GM18909 (cell line): ENCODE data around the gene CNTNAP5.

Source experiments
- ATAC-seq: cut with Tn5 transposase; IDR thresholded peaks from one replicate; pipeline ENCODE4 v1.9.1; 2021; ENCODE audit warnings: mild to moderate bottlenecking; ENCODE audit not compliant: unreplicated experiment, poor library complexity

Gene CNTNAP5

DNA sequence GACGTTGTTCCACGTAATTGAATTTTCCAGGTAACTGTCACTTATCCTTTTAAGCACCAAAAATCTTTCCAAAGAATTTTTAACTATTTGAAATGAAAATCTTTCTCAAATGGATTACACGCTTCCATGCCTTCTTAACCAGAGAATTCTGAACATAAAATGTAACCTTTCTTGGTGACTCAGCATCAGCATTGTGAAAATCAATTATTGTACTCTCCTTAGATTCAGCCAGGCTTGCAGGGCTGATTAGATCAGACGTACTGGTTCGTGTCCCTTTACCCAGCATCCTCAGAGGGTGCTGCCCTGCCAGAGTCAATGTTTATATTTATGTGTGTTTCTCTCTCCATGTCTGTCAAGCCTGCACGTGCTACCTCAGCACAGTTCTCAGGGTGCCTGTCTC lies 623.9 kb downstream of the CNTNAP5 start:
- no peak for ATAC-seq

GRCh38 chr2:124652099-124652498 lies 627.0 kb downstream of the CNTNAP5 start:
- ATAC-seq, result no peak

GRCh38 chr2:124658373-124658772 lies 633.3 kb downstream of the CNTNAP5 start:
- no peak for ATAC-seq

DNA sequence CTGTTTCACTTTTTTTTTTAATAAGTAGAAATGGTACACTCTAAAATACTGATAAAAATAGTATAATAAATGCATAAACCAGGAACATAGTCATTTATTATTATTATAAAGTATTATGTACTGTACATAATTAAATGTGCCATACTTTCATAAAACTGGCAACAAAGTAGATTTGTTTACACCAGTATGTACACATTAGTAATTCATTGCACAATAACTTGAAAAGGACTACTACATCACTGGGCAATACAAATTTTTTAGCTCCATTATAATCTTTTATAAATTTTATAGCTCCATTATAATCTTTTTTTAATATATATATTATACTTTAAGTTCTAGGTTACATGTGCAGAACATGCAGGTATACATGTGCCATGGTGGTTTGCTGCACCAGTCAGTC lies 636.5 kb downstream of the CNTNAP5 start:
- no peak for ATAC-seq

- no peak for ATAC-seq
These were observed 638.0 kb downstream of the CNTNAP5 start for GRCh38 chr2:124662946-124663644.

DNA sequence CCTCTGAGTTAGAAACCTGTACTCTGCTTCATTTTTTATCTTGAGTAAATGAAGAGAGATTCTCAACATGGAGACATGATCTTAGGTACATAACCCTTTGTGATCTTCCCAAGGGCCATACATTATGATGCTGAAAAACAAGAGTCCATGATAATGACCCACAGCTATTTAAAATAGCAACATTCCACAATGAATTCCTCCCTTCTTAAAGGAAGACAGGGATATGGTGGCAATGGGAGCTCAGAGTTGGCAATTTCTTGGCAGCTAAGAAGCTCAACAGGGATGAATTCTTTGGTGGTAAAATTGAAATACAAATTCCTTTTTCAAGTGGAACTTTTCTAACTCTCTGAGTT lies 638.5 kb downstream of the CNTNAP5 start:
- ATAC-seq, result no peak

DNA sequence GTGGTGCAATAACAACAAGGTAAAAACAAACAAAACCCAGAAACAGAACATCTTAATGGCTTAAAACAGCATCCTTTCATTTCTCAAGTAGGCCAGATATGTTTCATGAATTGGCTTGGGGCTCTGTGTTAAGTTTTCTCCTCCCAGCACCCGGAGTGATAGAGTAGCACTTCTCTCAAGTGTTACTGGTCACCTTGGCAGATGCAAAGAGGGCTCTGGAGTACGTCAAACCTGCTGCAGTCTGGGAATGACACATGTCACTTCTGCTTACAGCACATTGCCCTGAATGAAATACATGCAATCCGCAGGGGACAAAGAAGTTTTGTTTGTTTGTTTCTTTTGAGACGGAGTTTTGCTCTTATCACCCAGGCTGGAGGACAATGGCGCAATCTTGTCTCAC lies 639.3 kb downstream of the CNTNAP5 start:
- ATAC-seq, result no peak

DNA sequence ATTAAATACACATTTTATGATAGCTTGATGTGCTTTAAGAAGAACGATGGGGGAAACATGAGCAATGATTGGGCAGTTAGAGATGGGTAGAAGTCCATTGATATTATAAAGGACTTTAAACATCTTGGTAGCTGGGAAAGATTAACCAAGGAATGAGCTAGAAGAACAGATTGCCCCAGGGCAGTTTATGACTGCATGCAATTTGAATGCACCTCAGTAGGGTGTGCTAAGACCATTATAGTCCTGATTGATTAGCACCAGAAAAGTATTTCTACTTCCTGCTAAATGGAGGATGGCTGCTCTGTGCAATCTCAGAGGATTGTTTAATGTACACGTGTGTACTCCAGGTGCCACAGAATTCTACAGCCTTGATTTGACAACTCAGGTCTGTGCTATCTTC lies 641.9 kb downstream of the CNTNAP5 start:
- no peak for ATAC-seq

DNA sequence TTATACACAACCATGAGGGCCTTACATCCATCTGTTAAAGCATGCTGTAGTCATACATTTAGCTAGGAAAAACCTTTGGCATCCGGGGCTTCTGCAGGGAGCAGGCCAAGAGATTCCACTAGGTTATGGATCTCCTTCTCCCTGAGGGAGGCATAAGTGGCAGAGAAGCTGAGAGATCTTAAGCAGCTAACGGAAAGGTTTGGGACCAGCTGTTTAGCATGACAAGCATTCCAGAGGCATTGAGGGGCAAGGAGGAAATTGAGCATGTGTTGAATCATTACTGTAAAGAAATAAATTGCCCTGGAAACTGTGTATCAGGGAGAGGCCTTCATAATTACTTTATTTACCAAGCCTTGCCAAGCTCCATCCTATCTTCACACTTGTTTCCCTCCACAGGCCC lies 643.1 kb downstream of the CNTNAP5 start:
- no peak for ATAC-seq

GRCh38 chr2:124670187-124670586 lies 645.1 kb downstream of the CNTNAP5 start:
- ATAC-seq, result no peak

DNA sequence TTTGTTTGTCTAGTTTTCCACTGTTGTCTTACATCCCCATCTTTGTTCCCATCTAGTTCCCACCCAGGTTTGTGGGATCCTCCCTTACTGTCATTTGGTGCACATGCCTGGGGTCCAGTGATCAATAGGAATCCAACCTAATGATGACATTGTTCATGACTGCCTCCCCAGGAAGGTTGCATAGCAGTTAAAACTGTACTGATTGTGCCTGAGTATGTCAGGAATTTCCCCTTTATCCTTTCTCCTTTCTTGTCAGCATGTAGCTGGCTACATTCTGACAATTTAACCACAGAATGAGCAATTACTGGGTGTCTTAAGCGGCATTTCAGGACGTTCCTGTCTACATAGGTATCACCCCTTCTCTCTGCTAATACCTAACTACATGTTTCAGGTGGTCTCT lies 653.0 kb downstream of the CNTNAP5 start:
- no peak for ATAC-seq

GRCh38 chr2:124683536-124684428 lies 658.7 kb downstream of the CNTNAP5 start:
- ATAC-seq, result no peak

DNA sequence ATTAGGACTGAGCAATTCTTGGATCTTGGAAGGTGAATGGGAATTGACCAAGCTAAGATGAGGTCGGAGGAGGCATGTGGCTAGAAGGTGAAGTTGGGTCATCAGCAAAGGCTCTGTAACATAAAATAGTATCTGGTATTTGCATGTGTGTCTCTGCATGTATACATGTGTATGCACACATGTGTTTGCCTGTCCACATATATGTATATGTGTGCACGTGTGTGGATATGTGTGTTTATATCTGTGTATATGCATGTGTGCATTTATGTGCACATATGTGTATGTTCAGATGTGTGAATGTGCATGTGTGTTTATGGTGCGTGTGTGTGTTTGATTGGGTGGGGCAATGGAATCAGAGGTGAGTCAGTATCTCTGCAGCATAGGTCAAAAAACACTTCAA lies 664.3 kb downstream of the CNTNAP5 start:
- no peak for ATAC-seq

GRCh38 chr2:124692216-124692615 lies 667.1 kb downstream of the CNTNAP5 start:
- no peak for ATAC-seq

- ATAC-seq, result no peak
These were observed 667.6 kb downstream of the CNTNAP5 start for GRCh38 chr2:124692707-124693106.

DNA sequence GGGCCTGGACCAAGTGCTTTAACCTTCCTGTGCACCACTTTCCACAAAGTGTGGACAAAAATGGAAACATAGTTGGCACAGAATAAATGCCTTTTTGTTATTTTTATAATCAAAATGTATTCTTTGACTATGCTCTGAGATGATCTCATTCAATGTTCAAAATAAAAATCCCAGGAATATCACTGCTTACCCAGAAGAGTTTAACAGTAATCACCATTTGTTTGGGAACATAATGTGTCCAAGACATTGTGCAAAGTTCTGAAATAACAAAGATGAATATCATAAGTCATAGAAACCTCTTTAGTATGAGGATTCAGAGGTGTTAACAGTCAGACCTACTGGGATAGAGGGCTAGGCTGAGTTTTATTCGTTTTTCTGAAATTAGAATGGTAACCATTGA lies 668.1 kb downstream of the CNTNAP5 start:
- no peak for ATAC-seq

DNA sequence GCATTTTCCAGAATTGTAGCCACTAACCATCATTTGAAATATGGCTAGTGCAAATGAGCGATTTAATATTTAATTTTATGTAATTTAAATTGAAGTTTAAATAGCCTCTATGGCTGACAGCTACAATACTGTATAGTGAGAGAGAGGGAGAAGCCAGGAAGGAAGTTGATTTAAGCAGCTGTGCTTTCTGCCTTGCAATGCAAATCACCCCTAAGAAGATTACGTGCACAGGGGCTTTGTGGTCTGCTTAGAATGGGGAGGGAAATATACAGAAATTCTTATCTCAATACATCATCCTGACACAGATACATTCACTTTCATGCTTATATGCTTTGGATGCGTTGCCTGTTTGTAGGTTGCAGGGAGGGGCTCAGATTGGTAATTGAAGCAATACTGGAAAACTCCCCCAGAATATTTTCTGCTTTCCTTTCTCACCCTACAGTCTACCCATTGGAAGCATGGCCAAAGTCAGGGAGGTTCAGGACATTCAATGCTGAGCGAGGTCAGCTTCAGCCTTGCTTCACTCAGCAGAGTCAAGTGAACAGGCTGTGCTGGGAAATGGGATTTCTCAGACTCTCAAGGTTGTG lies 674.0 kb downstream of the CNTNAP5 start:
- ATAC-seq, result no peak

GRCh38 chr2:124702777-124703176 lies 677.7 kb downstream of the CNTNAP5 start:
- ATAC-seq, result no peak

DNA sequence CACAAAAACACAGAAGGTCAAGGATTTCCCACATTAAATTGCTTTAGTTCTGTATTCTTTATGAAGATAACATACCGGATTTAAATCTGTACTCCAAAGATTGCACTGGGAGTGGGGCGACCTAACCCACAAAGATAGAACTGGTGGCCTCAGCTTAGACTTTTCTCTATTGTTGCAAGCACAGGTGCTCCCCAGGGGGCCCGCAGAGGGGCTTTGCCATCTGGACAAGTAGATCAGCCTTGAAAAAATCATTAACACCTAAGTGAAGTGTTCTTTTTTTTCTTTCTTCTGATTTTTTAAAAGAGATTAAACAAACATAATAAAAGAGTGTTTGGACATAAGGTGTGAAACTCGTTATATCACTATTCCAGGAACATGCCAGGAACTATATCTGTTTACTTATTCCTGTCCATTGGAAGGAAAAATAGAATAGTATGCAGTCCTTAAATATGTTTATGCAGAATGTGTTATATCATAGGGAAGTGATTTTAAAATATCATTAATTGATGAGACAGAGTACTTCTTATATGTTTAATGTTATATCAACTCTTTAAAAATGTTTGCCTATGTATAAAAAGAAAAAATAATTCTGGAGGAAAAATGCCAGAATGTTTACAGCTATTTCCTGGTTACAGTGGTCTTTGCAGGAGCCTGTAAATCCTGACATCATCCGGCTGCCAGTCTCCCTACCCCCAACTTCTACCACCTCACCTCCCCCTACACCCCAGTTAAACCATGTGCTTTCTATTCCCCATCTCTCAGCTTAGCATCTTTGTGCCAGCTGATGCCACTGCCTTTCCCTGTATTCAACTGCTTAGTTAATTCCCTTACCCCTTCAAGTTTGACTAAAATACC lies 679.2 kb downstream of the CNTNAP5 start:
- ATAC-seq, result no peak

DNA sequence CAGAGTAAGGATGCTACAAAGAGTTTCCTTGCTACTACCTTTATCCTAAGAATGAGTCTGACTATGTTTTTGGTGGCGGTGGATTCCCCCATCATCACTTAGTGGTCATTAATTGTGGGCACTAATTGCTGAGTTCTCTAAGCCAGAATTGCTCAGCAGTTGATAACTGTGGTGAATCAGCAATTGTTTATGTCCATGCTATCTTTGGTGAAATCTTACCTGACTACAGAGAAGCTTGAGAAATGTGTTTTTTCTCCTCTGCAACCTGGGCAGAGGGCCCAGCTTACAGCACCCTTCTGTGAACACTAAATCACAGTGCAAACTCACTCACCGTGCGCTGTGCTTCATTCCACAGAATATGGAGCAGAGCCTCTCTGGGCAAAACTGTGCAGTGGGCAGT lies 683.6 kb downstream of the CNTNAP5 start:
- ATAC-seq, result no peak

- no peak for ATAC-seq
These were observed 688.9 kb downstream of the CNTNAP5 start for GRCh38 chr2:124713969-124714368.
